HFFc6 (cell line): ENCODE measurements around the gene COX4I1. TPM values are rescaled to one million over a fixed set of nuclear protein-coding genes. Genes with fewer than 3 reads are reported as not detected.
"Not testable (repeated sequence)": the region's sequence is repeated elsewhere in the genome, so short reads cannot be mapped to it uniquely, and the experiment has no call there.

ENCODE experiments used
- DNase-seq: peaks from one replicate; pipeline ENCODE4 v3.0.0-alpha.2; 2018
- H3K27ac Mint-ChIP-seq: 2 replicates; pipeline ENCODE4 v1.8.0; 2020; ENCODE audit warnings: mild to moderate bottlenecking, mixed read lengths
- H3K27me3 Mint-ChIP-seq: 2 replicates; pipeline ENCODE4 v1.8.0; 2021; ENCODE audit warnings: mild to moderate bottlenecking, moderate library complexity, mixed read lengths; ENCODE audit not compliant: insufficient read depth
- H3K36me3 Mint-ChIP-seq: 2 replicates; pipeline ENCODE4 v1.8.0; 2021; ENCODE audit warnings: low read depth, mixed read lengths
- H3K4me1 Mint-ChIP-seq: 2 replicates; pipeline ENCODE4 v1.8.0; 2020; ENCODE audit warnings: low read depth, mixed read lengths
- H3K4me3 Mint-ChIP-seq: 2 replicates; pipeline ENCODE4 v1.8.0; 2020; ENCODE audit warnings: mild to moderate bottlenecking, moderate library complexity, mixed read lengths
- H3K9me3 Mint-ChIP-seq: 2 replicates; pipeline ENCODE4 v1.8.0; 2020; ENCODE audit warnings: mild to moderate bottlenecking, mixed read lengths
- CTCF ChIP-seq: fragments of 200-600 bp; sonication (generic); IDR thresholded peaks from 2 replicates; pipeline ENCODE4 v1.5.0; 2021; ENCODE audit warnings: antibody characterized with exemption, mild to moderate bottlenecking
- total RNA-seq, 6 experiments: library from RNA; stranded (reverse); fragmentation: NEBNext Ultra II Directional; extraction: Animal tissue kit (Norgen Biotek cat#: 25700); gene quantifications; 2 replicates in 1 of 6; 3 replicates in 5 of 6; pipeline ENCODE4 v1.2.3, GENCODE V29; 2021

COX4I1 gene
- total RNA-seq, 6 experiments from 2014 or later, result 427 to 518 (median 497) TPM

GRCh38 chr16:85836706-85837582 is 37.4 kb downstream of the COX4I1 start:
- H3K27ac Mint-ChIP-seq, result no peak overlapping the region
- no peak for DNase-seq
- peaks cover 11% of the 10 kb centered on the region for H3K9me3 Mint-ChIP-seq
- peaks cover 61% of the 10 kb centered on the region for H3K27me3 Mint-ChIP-seq
- no peaks in the 10 kb centered on the region for H3K4me1 Mint-ChIP-seq
- H3K36me3 Mint-ChIP-seq, result peaks cover 10% of the 10 kb centered on the region; the same call in 1 of the 2 replicates
- no peak overlapping the region for H3K4me3 Mint-ChIP-seq
- no peak for TF ChIP-seq CTCF

GRCh38 chr16:85837654-85838053 is 38.2 kb downstream of the COX4I1 start:
- Mint-ChIP-seq H3K27me3 (peaks cover 62% of the 10 kb centered on the region), H3K9me3 (peaks cover 13% of the 10 kb centered on the region)
- not testable (repeated sequence) for H3K27ac Mint-ChIP-seq, DNase-seq, H3K36me3 Mint-ChIP-seq, H3K4me1 Mint-ChIP-seq, H3K4me3 Mint-ChIP-seq

- Mint-ChIP-seq H3K27me3 (peaks cover 59% of the 10 kb centered on the region), H3K9me3 (peaks cover 11% of the 10 kb centered on the region), H3K4me1 (no peaks in the 10 kb centered on the region), H3K36me3 (no peaks in the 10 kb centered on the region), H3K27ac (no peak overlapping the region), H3K4me3 (no peak overlapping the region)
- TF ChIP-seq CTCF, result no peak
- no peak for DNase-seq
These were observed 38.9 kb downstream of the COX4I1 start for GRCh38 chr16:85838381-85838780.

DNA sequence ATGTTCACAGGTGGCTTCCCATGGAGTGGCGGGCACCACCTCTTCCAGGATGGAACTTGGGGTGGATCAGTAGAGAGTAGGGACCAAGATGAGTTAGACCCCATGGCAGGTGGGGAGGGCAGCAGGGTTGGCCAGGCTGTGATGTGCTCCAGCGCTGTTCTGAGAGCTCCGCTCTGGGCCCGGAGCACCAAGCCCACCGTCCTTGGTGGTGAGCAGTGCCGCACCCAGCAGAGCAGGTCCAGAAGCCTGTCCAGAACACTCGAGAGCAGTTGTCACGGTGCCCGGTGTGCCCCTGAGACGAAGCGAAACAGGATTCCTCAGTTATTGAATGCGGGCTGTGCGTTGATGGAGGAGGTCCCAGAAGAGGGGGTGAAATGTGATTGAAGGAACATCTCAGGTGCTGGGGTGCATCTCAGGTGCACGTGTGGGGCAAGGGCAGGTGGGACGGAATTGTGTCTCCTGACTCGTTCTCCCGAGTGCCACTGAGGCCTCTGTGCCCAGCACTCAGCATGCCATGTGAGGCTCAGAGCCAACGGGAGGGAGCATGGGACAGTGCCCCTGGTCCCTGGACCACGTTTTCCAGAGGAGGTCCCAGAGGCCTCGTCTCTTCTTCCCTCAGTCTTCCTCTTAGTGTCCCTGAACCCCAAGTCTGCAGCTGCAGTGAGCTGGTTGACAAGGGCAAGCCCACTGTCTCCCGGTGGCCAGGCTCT is 39.5 kb downstream of the COX4I1 start:
- Mint-ChIP-seq H3K4me1 (no peaks in the 10 kb centered on the region), H3K9me3 (peaks cover 7% of the 10 kb centered on the region; the same call in 1 of the 2 replicates), H3K4me3 (no peak overlapping the region), H3K36me3 (no peaks in the 10 kb centered on the region), H3K27ac (no peak overlapping the region), H3K27me3 (peaks cover 59% of the 10 kb centered on the region)
- TF ChIP-seq CTCF, result no peak
- DNase-seq, result no peak

GRCh38 chr16:85839681-85840240 is 40.3 kb downstream of the COX4I1 start:
- H3K4me1 Mint-ChIP-seq, result no peaks in the 10 kb centered on the region
- no peak overlapping the region for H3K4me3 Mint-ChIP-seq
- H3K9me3 Mint-ChIP-seq, result peaks cover 7% of the 10 kb centered on the region; the same call in 1 of the 2 replicates
- H3K36me3 Mint-ChIP-seq, result no peaks in the 10 kb centered on the region
- H3K27ac Mint-ChIP-seq, result no peak overlapping the region
- no peak for TF ChIP-seq CTCF
- peaks cover 66% of the 10 kb centered on the region for H3K27me3 Mint-ChIP-seq
- DNase-seq, result no peak
